ENCODE data around the gene MYOM3. TPM values are rescaled to one million over a fixed set of nuclear protein-coding genes. Genes with fewer than 3 reads are reported as not detected.

The MYOM3 gene
- total RNA-seq, 1 experiment from 2014 or later: 0.42 TPM

DNA sequence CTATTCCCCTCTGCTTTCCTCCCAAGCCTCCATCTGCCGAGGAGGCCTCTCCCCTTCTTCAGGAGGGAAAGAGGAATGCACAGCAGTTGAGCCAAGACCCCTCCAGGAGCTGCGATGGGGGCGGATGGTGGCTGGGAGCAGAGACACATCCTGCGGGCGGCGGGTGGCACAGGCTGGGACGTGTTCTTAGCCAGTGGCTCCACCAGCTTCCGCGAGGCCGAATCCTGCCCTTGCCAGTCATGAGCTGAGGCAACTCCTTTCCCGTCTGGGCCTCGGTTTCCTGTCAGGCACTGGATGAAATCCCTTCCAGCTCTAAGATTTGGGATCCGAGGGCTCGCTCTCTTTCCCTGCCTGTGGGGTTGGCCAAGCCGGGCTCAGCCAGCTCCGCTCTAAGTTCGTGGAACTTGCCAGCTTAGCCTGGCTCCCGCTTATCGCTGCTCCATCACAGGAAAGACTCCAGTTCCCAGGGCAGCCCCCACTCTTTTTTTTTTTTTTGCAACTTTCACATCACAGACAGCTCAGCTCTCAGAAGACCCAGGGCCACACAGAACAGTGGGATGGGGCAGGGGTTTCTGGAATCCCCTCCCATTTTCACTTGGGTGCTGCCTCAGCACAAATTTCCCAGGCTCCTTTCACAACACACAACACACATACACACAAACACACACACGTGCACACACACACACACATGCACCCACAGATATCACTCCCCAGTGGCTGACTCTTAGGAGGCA lies 506 bp downstream of the MYOM3 start:
- intact Hi-C loops (cut with micrococcal nuclease; ENCODE audit: unreplicated experiment): no loop called here
- no peak overlapping the region for H3K27ac Mint-ChIP-seq (ENCODE audit: unreplicated experiment)
- no peak for DNase-seq
- no peak overlapping the region for H3K4me3 Mint-ChIP-seq (ENCODE audit: low read depth, unreplicated experiment)
- peaks cover 5% of the 10 kb centered on the region for H3K4me1 Mint-ChIP-seq (ENCODE audit: low read depth, unreplicated experiment)
- CTCF ChIA-PET: interaction anchor here (0.6 kb wide), 1 partner anchor 41 kb away, joined by 3 read pairs; no protein-coding TSS in a partner anchor
- no peaks in the 10 kb centered on the region for H3K27me3 Mint-ChIP-seq (ENCODE audit: unreplicated experiment)
- no TSS peak for BruUV-seq (replicated peaks)
- TF ChIP-seq, protein P1, sequence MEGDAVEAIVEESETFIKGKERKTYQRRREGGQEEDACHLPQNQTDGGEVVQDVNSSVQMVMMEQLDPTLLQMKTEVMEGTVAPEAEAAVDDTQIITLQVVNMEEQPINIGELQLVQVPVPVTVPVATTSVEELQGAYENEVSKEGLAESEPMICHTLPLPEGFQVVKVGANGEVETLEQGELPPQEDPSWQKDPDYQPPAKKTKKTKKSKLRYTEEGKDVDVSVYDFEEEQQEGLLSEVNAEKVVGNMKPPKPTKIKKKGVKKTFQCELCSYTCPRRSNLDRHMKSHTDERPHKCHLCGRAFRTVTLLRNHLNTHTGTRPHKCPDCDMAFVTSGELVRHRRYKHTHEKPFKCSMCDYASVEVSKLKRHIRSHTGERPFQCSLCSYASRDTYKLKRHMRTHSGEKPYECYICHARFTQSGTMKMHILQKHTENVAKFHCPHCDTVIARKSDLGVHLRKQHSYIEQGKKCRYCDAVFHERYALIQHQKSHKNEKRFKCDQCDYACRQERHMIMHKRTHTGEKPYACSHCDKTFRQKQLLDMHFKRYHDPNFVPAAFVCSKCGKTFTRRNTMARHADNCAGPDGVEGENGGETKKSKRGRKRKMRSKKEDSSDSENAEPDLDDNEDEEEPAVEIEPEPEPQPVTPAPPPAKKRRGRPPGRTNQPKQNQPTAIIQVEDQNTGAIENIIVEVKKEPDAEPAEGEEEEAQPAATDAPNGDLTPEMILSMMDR (IDR thresholded peaks at IDR 0.05; ENCODE audit: unreplicated experiment): no peak
- peaks cover 5% of the 10 kb centered on the region for H3K36me3 Mint-ChIP-seq (ENCODE audit: insufficient read depth, unreplicated experiment)
- H3K9me3 Mint-ChIP-seq (ENCODE audit: low read depth, unreplicated experiment): no peaks in the 10 kb centered on the region

GRCh38 chr1:24110642-24111261 lies 1.2 kb downstream of the MYOM3 start:
- no peaks in the 10 kb centered on the region for H3K27me3 Mint-ChIP-seq (ENCODE audit: unreplicated experiment)
- H3K4me3 Mint-ChIP-seq (ENCODE audit: low read depth, unreplicated experiment): no peak overlapping the region
- no peak for DNase-seq
- peaks cover 5% of the 10 kb centered on the region for H3K4me1 Mint-ChIP-seq (ENCODE audit: low read depth, unreplicated experiment)
- intact Hi-C loops (cut with micrococcal nuclease; ENCODE audit: unreplicated experiment): no loop called here
- TF ChIP-seq, protein P1 (IDR thresholded peaks at IDR 0.05; ENCODE audit: unreplicated experiment): no peak
- no TSS peak for BruUV-seq (replicated peaks)
- peaks cover 5% of the 10 kb centered on the region for H3K36me3 Mint-ChIP-seq (ENCODE audit: insufficient read depth, unreplicated experiment)
- CTCF ChIA-PET: no interaction called here
- H3K9me3 Mint-ChIP-seq (ENCODE audit: low read depth, unreplicated experiment): no peaks in the 10 kb centered on the region
- H3K27ac Mint-ChIP-seq (ENCODE audit: unreplicated experiment): no peak overlapping the region

DNA sequence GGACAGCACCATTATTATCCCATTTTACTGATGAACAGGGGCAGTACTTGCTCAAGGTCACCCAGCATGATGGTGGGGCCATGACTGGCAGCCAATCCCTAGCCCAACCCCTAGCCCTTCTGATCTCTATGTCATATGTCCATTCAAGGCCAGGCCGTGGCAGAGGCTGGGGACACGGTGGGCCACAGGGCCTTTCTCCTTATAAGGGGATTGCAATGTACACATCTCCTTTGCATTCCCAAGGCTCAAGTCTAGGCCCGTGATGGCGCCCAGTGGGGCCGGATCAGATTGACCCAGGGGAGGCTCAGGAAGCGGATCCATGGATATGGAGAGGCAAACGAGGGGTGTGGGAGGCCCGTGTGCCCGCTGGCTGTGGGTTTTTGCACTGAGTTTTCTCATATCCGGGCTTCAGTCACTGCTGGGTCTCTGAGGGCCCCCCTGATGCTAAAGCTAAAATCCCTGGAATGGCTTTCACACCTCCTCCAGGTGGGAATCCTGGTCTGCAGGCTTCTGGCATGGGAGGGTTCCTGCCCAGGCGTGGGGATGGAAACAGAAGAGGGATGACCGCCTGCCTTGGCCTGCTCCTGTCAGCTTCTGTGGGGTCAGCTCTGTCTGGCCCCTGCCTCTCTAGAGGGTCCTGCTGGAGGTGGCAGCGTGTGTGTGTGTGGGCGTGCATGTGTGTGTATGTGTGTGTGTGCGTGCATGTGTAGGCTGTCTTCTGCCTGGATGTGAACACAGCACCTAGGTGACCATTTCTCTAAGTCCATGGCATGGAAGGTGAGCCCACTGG lies 2.1 kb downstream of the MYOM3 start:
- no TSS peak for BruUV-seq (replicated peaks)
- TF ChIP-seq, protein P1 (IDR thresholded peaks at IDR 0.05; ENCODE audit: unreplicated experiment): no peak
- Mint-ChIP-seq H3K4me3 (ENCODE audit: low read depth, unreplicated experiment) (no peak overlapping the region), H3K27me3 (ENCODE audit: unreplicated experiment) (no peaks in the 10 kb centered on the region), H3K36me3 (ENCODE audit: insufficient read depth, unreplicated experiment) (peaks cover 5% of the 10 kb centered on the region), H3K4me1 (ENCODE audit: low read depth, unreplicated experiment) (peaks cover 5% of the 10 kb centered on the region), H3K27ac (ENCODE audit: unreplicated experiment) (no peak overlapping the region), H3K9me3 (ENCODE audit: low read depth, unreplicated experiment) (no peaks in the 10 kb centered on the region)
- CTCF ChIA-PET: no interaction called here
- no peak for DNase-seq
- intact Hi-C loops (cut with micrococcal nuclease; ENCODE audit: unreplicated experiment): no loop called here

GRCh38 chr1:24109166-24109483 lies 2.8 kb downstream of the MYOM3 start:
- no peaks in the 10 kb centered on the region for H3K27me3 Mint-ChIP-seq (ENCODE audit: unreplicated experiment)
- DNase-seq: no peak
- H3K4me1 Mint-ChIP-seq (ENCODE audit: low read depth, unreplicated experiment): peaks cover 6% of the 10 kb centered on the region
- H3K9me3 Mint-ChIP-seq (ENCODE audit: low read depth, unreplicated experiment): no peaks in the 10 kb centered on the region
- peaks cover 5% of the 10 kb centered on the region for H3K36me3 Mint-ChIP-seq (ENCODE audit: insufficient read depth, unreplicated experiment)
- BruUV-seq (replicated peaks): no TSS peak
- H3K4me3 Mint-ChIP-seq (ENCODE audit: low read depth, unreplicated experiment): no peak overlapping the region
- CTCF ChIA-PET: no interaction called here
- H3K27ac Mint-ChIP-seq (ENCODE audit: unreplicated experiment): no peak overlapping the region
- TF ChIP-seq, protein P1 (IDR thresholded peaks at IDR 0.05; ENCODE audit: unreplicated experiment): no peak
- intact Hi-C loops (cut with micrococcal nuclease; ENCODE audit: unreplicated experiment): no loop called here

All from Calu3 (cell line).